ENCODE data around the gene SRSF9. TPM values are rescaled to one million over a fixed set of nuclear protein-coding genes. Genes with fewer than 3 reads are reported as not detected.
"Not testable (repeated sequence)": the region's sequence is repeated elsewhere in the genome, so short reads cannot be mapped to it uniquely, and the experiment has no call there.

SRSF9 gene
- 38.9 TPM for total RNA-seq
- long read RNA-seq, transcript SRSF9-201 (4 exons, 1,201 nt) = major isoform, 60 of 62 reads
- long read RNA-seq, partial matches to known transcripts = 0 of 62 reads
- long read RNA-seq, other reads (novel, unspliced or antisense) = 2 of 62 reads

GRCh38 chr12:120469450-120470149, at the start of gene SRSF9:
TSS of gene SRSF9 (minus strand) at chr12:120469748. CDS start at chr12:120469609, 139 bp downstream.
- ATAC-seq (peak; percentile 92), DNase-seq (peak; percentile 98)
- intact Hi-C loops (cut with micrococcal nuclease) = no loop called here

GRCh38 chr12:120519324-120519723, 49.8 kb upstream of the SRSF9 start:
- ATAC-seq; intact Hi-C loops (cut with micrococcal nuclease); DNase-seq: not testable (repeated sequence)

GRCh38 chr12:120515496-120515895, 45.9 kb upstream of the SRSF9 start:
- ATAC-seq = no peak
- intact Hi-C loops (cut with micrococcal nuclease) = no loop called here

GRCh38 chr12:120514002-120514401, 44.5 kb upstream of the SRSF9 start:
- intact Hi-C loops (cut with micrococcal nuclease) = no loop called here
- DNase-seq (no peak), ATAC-seq (no peak)

More at GRCh38 chr12:120515496-120515895, 45.9 kb upstream of the SRSF9 start:
- no peak for DNase-seq

GRCh38 chr12:120508537-120508936, 39.0 kb upstream of the SRSF9 start:
- DNase-seq (no peak), ATAC-seq (no peak)
- intact Hi-C loops (cut with micrococcal nuclease) = no loop called here

GRCh38 chr12:120504587-120504986, 35.0 kb upstream of the SRSF9 start:
- DNase-seq (no peak), ATAC-seq (no peak)
- intact Hi-C loops (cut with micrococcal nuclease) = no loop called here

- ATAC-seq = no peak
- intact Hi-C loops (cut with micrococcal nuclease) = no loop called here
- no peak for DNase-seq
These were observed 31.0 kb upstream of the SRSF9 start for GRCh38 chr12:120500581-120500980.

- intact Hi-C loops (cut with micrococcal nuclease) = loop anchor here (5.0 kb wide), 1 partner anchor 38 kb away; no protein-coding TSS in a partner anchor
- ATAC-seq (no peak), DNase-seq (no peak)
These were observed 29.4 kb upstream of the SRSF9 start for GRCh38 chr12:120498870-120499515.

GRCh38 chr12:120497524-120498150, 28.1 kb upstream of the SRSF9 start:
- intact Hi-C loops (cut with micrococcal nuclease) = loop anchor here (5.0 kb wide), 1 partner anchor 40 kb away; no protein-coding TSS in a partner anchor
- ATAC-seq (no peak), DNase-seq (no peak)

- DNase-seq (peak; percentile 75), ATAC-seq (peak; percentile 84)
- intact Hi-C loops (cut with micrococcal nuclease) = loop anchor here (5.0 kb wide), 1 partner anchor 41 kb away; no protein-coding TSS in a partner anchor
These were observed 27.1 kb upstream of the SRSF9 start for GRCh38 chr12:120496413-120497340.

GRCh38 chr12:120495731-120496412, 26.3 kb upstream of the SRSF9 start, which contains the start of gene DYNLL1:
TSS of gene DYNLL1 (plus strand) at chr12:120496113. CDS start at chr12:120496422, 309 bp downstream.
- DNase-seq (peak; percentile 98), ATAC-seq (peak; percentile 98)
- intact Hi-C loops (cut with micrococcal nuclease) = loop anchor here (5.0 kb wide), 1 partner anchor 41 kb away; no protein-coding TSS in a partner anchor

GRCh38 chr12:120495186-120495730, 25.7 kb upstream of the SRSF9 start:
- no peak for DNase-seq
- no peak for ATAC-seq
- intact Hi-C loops (cut with micrococcal nuclease) = loop anchor here (5.0 kb wide), 1 partner anchor 42 kb away; no protein-coding TSS in a partner anchor

GRCh38 chr12:120490833-120491512, 21.4 kb upstream of the SRSF9 start:
- DNase-seq (peak; percentile 35), ATAC-seq (no peak)
- intact Hi-C loops (cut with micrococcal nuclease) = no loop called here

- ATAC-seq (no peak), DNase-seq (no peak)
- intact Hi-C loops (cut with micrococcal nuclease) = no loop called here
These were observed 20.8 kb upstream of the SRSF9 start for GRCh38 chr12:120490325-120490724.

GRCh38 chr12:120489018-120489417, 19.5 kb upstream of the SRSF9 start:
- ATAC-seq (no peak), DNase-seq (no peak)
- intact Hi-C loops (cut with micrococcal nuclease) = no loop called here

GRCh38 chr12:120488057-120488640, 18.6 kb upstream of the SRSF9 start:
- DNase-seq = no peak
- intact Hi-C loops (cut with micrococcal nuclease) = no loop called here
- ATAC-seq = peak; percentile 40

- not testable (repeated sequence) for ATAC-seq
These were observed 18.0 kb upstream of the SRSF9 start for GRCh38 chr12:120487552-120487951.

More at GRCh38 chr12:120487552-120487951, 18.0 kb upstream of the SRSF9 start:
- DNase-seq; intact Hi-C loops (cut with micrococcal nuclease): not testable (repeated sequence)

All from left ventricle myocardium superior (tissue), 1 donor.